Psoas muscle (tissue), 8 donors: ENCODE results near the gene SPSB4. TPM values are rescaled to one million over a fixed set of nuclear protein-coding genes. Genes with fewer than 3 reads are reported as not detected.

Source experiments
- ATAC-seq, 4 donors: fragments of 200-7000 bp; cut with Tn5 transposase; one replicate each; pipeline ENCODE4 v1.9.1; 2020; ENCODE audit warnings: moderate library complexity in 3 of 4, mild to moderate bottlenecking in 2 of 4
- DNase-seq, 2 donors: peaks; one replicate each; pipeline ENCODE4 v3.0.0-alpha.2; 2020
- H3K27ac ChIP-seq: fragments of 200-600 bp; one replicate; pipeline ENCODE4 v1.8.0; 2022
- H3K27me3 ChIP-seq, 3 donors: fragments of 200-600 bp in 1 of 3; one replicate each; pipeline versions ENCODE4 v1.6.1 to v1.8.0; 2013 to 2022; ENCODE audit warnings: low read length in 2 of 3, mild to moderate bottlenecking in 2 of 3, moderate library complexity in 1 of 3; ENCODE audit not compliant: insufficient read depth in 3 of 3
- H3K36me3 ChIP-seq, 2 donors: fragments of 200-600 bp in 1 of 2; one replicate each; pipeline versions ENCODE4 v1.6.1 to v1.8.0; 2013 to 2022; ENCODE audit warnings: low read depth in 1 of 2, mild to moderate bottlenecking in 1 of 2, moderate library complexity in 1 of 2; ENCODE audit not compliant: insufficient read depth in 1 of 2
- H3K4me1 ChIP-seq: fragments of 200-600 bp; one replicate; pipeline ENCODE4 v1.8.0; 2022
- H3K4me3 ChIP-seq: fragments of 200-600 bp; one replicate; pipeline ENCODE4 v1.8.0; 2022; ENCODE audit warnings: mild to moderate bottlenecking
- H3K9me3 ChIP-seq: fragments of 200-600 bp; one replicate; pipeline ENCODE4 v1.8.0; 2022
- CTCF ChIP-seq: fragments of 200-600 bp; IDR thresholded peaks from one replicate; pipeline ENCODE4 v1.8.0; 2022; ENCODE audit warnings: antibody characterized with exemption
- WGBS, 3 donors: extraction: QIAGEN DNeasy Blood & Tissue Kit; methylation state at CpG; one replicate each; pipeline versions ENCODE4 v1.1.6 to v1.1.7; 2013; 5-methylcytosine and 5-hydroxymethylcytosine counted together
- intact Hi-C, 2 donors: fragments of 100-400 bp; cut with DNase I; formaldehyde crosslinking; loops; one replicate each; pipeline versions ENCODE4 v1.11.0 to v1.14.2; 2022
- polyA plus RNA-seq, 3 donors: library from polyadenylated mRNA; stranded (reverse); fragments of 200-250 nt; gene quantifications; one replicate each; pipeline ENCODE4 v1.2.3, GENCODE V29; 2013
- total RNA-seq, 4 donors: library from RNA; stranded (reverse); fragmentation: NEBNext Ultra II Directional in 2 of 4; extraction: Animal tissue kit (Norgen Biotek cat#: 25700) in 2 of 4; gene quantifications; one replicate each; pipeline versions ENCODE4 v1.2.1 to v1.2.4, GENCODE V29; 2021 to 2023
- donor health status: healthy with polysubstance abuse.
- donor health status: DM: no; HTN: no; CAD: no; lungs with moderate emphysema.
- donor health status: Bipolar disorder and iron deficiency.
- donor health status: healthy.
- donor health status: DM: yes; HTN: yes; CAD: no.
- donor health status: DM: no; HTN: no; CAD: no.
- donor health status: DM: no; HTN: no; CAD: no.
- donor health status: DM: yes; HTN: yes; CAD: no.

SPSB4 gene
- total and polyA plus RNA-seq, 7 donors: 0.39 to 1.9 (median 0.59) TPM

DNA sequence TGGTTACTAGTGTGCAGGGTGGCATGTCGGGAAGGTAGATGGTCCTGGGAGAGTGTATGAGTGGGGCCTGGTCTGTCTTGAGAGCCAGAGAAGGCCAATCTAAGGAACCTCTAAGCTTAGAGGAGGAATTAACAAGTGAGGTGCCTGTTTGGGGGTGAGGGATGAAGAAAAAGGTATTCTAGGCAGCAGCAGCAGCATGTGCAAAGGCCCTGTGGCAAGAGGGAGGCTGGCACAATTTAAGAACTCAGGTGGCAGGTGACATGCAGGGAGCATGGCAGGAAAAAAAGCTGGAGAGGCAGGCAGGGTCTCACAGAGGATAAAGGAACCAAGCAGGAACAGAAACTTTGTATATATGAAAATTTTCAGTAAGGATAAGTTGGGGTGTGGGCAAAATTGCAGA is 51.2 kb downstream of the SPSB4 start:
- intact Hi-C loops: loop anchor here in 1 of 2 donors (5.0 kb wide), 1 partner anchor 50 kb away; the partner anchor contains the start of gene SPSB4
- no peak for TF ChIP-seq CTCF
- WGBS, 3 donors: 98 to 100% (median 100%) methylated on average over 1 of the region's 1 CpG

GRCh38 chr3:141103067-141103466 is 51.9 kb downstream of the SPSB4 start:
- H3K27ac ChIP-seq: no peak overlapping the region
- H3K36me3 ChIP-seq: no peaks in the 10 kb centered on the region
- no peaks in the 10 kb centered on the region for H3K27me3 ChIP-seq
- DNase-seq: peak in 1 of 2 donors; percentile 16
- WGBS, 3 donors: 85 to 94% (median 92%) methylated on average over 2 of the region's 2 CpGs
- TF ChIP-seq CTCF: no peak
- intact Hi-C loops: loop anchor here in 1 of 2 donors (5.0 kb wide), 1 partner anchor 51 kb away; the partner anchor contains the start of gene SPSB4
- no peaks in the 10 kb centered on the region for H3K9me3 ChIP-seq
- peaks cover 7% of the 10 kb centered on the region for H3K4me1 ChIP-seq
- no peak for ATAC-seq
- H3K4me3 ChIP-seq: no peak overlapping the region

More for the DNA sequence above, 51.2 kb downstream of the SPSB4 start:
- peaks cover under 1% of the 10 kb centered on the region for H3K4me1 ChIP-seq
- DNase-seq (peak in 1 of 2 donors; percentile 2), ATAC-seq (no peak)
- H3K27ac ChIP-seq: no peak overlapping the region
- H3K4me3 ChIP-seq: no peak overlapping the region
- H3K36me3 ChIP-seq: no peaks in the 10 kb centered on the region
- H3K9me3 ChIP-seq: no peaks in the 10 kb centered on the region
- no peaks in the 10 kb centered on the region for H3K27me3 ChIP-seq

DNA sequence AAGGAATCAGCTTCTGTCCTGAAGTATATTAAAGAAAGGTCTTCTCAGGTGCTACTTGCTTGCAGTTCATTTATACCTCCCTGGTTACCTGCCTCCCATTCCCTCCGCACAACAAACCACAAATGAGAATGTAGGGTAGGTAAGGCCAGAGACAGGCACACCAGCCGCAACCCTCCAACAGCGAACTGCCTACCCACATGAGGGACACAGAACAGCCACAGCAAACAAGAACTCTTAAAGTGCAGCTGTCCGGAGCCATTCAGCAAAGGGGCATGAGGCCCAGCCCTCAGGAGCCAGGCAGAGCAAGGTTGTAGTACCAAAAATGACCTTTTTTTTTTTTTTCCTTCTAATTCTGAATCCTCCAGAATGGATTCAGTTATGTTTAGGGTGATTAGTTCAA is 52.4 kb downstream of the SPSB4 start:
- H3K27me3 ChIP-seq: no peaks in the 10 kb centered on the region
- H3K27ac ChIP-seq: no peak overlapping the region
- intact Hi-C loops: loop anchor here in 1 of 2 donors (5.0 kb wide), 1 partner anchor 51 kb away; the partner anchor contains the start of gene SPSB4
- H3K4me1 ChIP-seq: peaks cover 12% of the 10 kb centered on the region
- no peak for TF ChIP-seq CTCF
- no peak overlapping the region for H3K4me3 ChIP-seq
- WGBS, 3 donors: 92 to 96% (median 94%) methylated on average over 4 of the region's 4 CpGs
- no peaks in the 10 kb centered on the region for H3K9me3 ChIP-seq
- no peaks in the 10 kb centered on the region for H3K36me3 ChIP-seq
- ATAC-seq (no peak), DNase-seq (no peak)

- Histone ChIP-seq H3K4me3 (no peak overlapping the region), H3K27ac (no peak overlapping the region), H3K36me3 (no peaks in the 10 kb centered on the region), H3K27me3 (no peaks in the 10 kb centered on the region), H3K9me3 (no peaks in the 10 kb centered on the region), H3K4me1 (peaks cover 17% of the 10 kb centered on the region)
- intact Hi-C loops: loop anchor here (2.0 to 5.0 kb wide), 2 partner anchors 52 to 91 kb away; partner anchors contain the start of gene SPSB4 (in 1 of the 2)
- DNase-seq (peak in 1 of 2 donors; percentile 35), ATAC-seq (peak in 3 of 4 donors; percentile 32 to 54 (median 38))
- TF ChIP-seq CTCF: no peak
- WGBS, 3 donors: 39 to 58% (median 48%) methylated on average over 12 of the region's 12 CpGs
Measured at GRCh38 chr3:141104151-141104821, 53.1 kb downstream of the SPSB4 start.
